ENCODE results near the gene CASD1.

CASD1 gene

DNA sequence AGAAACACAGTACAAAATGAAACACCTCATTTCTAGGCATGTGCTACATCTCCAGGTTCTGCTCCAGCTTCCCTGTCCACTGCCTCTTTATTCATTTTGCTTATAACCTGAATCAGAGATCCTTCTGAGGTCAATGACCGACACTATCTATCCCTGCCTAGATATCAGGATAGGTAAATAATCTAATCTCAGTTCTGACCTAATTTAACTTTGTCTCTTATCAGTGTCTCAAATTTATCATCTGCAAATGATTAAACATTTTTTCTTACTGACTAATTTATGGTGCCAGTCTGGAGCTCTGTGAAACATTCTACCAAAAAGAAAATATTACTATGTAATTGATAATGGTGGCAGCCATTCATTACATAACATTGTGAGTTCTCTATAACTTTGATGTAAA is 85.3 kb downstream of the CASD1 start:
- H3K4me3 ChIP-seq (ENCODE audit: low read depth, low read length), result no peak overlapping the region
- no peak for TF ChIP-seq CTCF (IDR thresholded peaks at IDR 0.05; ENCODE audit: borderline replicate concordance, insufficient read depth, low read depth, low read length)

DNA sequence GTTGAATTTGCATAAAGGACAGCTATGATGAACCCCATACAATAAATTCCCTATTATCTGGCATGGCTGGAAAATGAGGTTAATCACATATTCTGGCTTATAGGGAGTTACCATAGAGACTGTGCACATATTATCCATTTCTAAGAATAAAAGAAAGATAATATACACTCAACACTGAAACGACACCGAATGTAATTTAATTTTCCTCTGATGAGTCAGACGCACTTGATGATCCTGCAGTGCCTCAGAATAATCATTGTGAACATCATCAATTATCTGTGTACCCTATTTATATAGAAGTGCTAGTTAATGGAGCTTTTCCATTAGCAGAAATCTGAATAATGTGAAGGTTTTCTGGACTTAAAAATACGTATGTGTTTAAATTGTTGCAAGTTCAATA is 86.1 kb downstream of the CASD1 start:
- H3K4me3 ChIP-seq (ENCODE audit: low read depth, low read length), result no peak overlapping the region
- TF ChIP-seq CTCF (IDR thresholded peaks at IDR 0.05; ENCODE audit: borderline replicate concordance, insufficient read depth, low read depth, low read length), result no peak

- TF ChIP-seq CTCF (IDR thresholded peaks at IDR 0.05; ENCODE audit: borderline replicate concordance, insufficient read depth, low read depth, low read length), result no peak
- H3K4me3 ChIP-seq (ENCODE audit: low read depth, low read length), result no peak overlapping the region
These were observed 90.7 kb downstream of the CASD1 start for GRCh38 chr7:94600267-94600666.

DNA sequence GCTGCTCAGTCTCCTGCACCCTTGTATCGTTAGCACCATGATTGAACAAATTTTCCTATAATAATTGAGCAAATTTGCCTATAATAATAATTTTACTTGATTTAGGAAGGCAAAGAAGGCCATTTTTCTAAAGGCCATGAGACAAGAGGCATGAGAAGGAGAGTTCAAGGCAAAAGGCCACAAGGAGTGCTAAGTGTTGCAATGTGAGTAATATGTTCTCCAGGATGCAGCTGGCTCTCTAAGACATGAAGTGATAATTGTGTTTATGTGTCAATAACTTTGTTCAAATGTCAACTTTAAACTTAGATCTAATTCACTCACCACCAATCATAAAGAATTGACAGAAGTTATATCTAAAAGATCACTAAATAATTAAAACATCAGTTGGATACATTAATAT is 92.6 kb downstream of the CASD1 start:
- no peak overlapping the region for H3K4me3 ChIP-seq (ENCODE audit: low read depth, low read length)
- TF ChIP-seq CTCF (IDR thresholded peaks at IDR 0.05; ENCODE audit: borderline replicate concordance, insufficient read depth, low read depth, low read length), result no peak

DNA sequence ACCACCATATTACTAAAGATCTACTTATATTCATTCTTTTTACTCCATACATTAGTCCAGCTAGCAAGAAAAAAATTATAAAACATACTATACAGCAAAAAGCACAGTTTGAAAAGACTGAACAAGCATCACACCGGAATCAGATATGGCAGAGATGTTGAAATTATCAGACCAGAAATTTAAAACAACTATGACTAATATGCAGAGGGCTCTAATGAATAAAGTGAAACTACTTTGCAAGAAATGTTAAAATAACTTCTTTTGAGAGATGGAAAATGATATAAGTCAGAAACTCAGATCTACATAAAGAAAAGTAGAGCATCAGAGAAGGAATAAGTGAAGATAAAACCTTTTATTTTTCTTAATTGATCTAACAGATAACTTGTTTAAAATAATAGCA is 95.4 kb downstream of the CASD1 start:
- no peak for TF ChIP-seq CTCF (IDR thresholded peaks at IDR 0.05; ENCODE audit: borderline replicate concordance, insufficient read depth, low read depth, low read length)
- H3K4me3 ChIP-seq (ENCODE audit: low read depth, low read length), result no peak overlapping the region
